DOHH2 (cell line): ENCODE results near the gene NR1H2.

Experiments
- H3F3A ChIP-seq: fragments of 200-600 bp; sonication (generic), shearing (Covaris generic); 2 replicates; pipeline ENCODE4 v1.6.0; 2016; ENCODE audit warnings: antibody characterized with exemption, mild to moderate bottlenecking; ENCODE audit not compliant: control insufficient read depth, insufficient read depth
- H3K27ac ChIP-seq: fragments of 200-600 bp; sonication (generic); 2 replicates; pipeline ENCODE4 v1.5.1; 2014; ENCODE audit warnings: low read depth, mild to moderate bottlenecking, low read length, moderate library complexity
- H3K27me3 ChIP-seq: fragments of 200-600 bp; sonication (generic); 2 replicates; pipeline ENCODE4 v1.6.1; 2014; ENCODE audit warnings: mild to moderate bottlenecking, low read length, mixed read lengths; ENCODE audit not compliant: control insufficient read depth
- H3K36me3 ChIP-seq: fragments of 200-600 bp; sonication (generic); 2 replicates; pipeline ENCODE4 v1.6.1; 2014; ENCODE audit warnings: mild to moderate bottlenecking, low read length, moderate library complexity, mixed read lengths; ENCODE audit not compliant: control insufficient read depth
- H3K4me1 ChIP-seq: fragments of 200-600 bp; sonication (generic); 2 replicates; pipeline ENCODE4 v1.6.1; 2014; ENCODE audit warnings: mild to moderate bottlenecking, low read length, mixed read lengths; ENCODE audit not compliant: control insufficient read depth
- H3K4me2 ChIP-seq: fragments of 200-600 bp; sonication (generic); 2 replicates; pipeline ENCODE4 v1.6.0; 2014; ENCODE audit warnings: mild to moderate bottlenecking, low read length, moderate library complexity
- H3K4me3 ChIP-seq: fragments of 200-600 bp; sonication (generic); 2 replicates; pipeline ENCODE4 v1.5.1; 2014; ENCODE audit warnings: mild to moderate bottlenecking, low read length, mixed read lengths
- H3K79me2 ChIP-seq: fragments of 200-600 bp; sonication (generic); 2 replicates; pipeline ENCODE4 v1.6.1; 2014; ENCODE audit warnings: mild to moderate bottlenecking, low read length, mixed read lengths; ENCODE audit not compliant: control insufficient read depth
- H3K9me2 ChIP-seq: fragments of 200-600 bp; sonication (generic); replicated peaks from 2 replicates; pipeline ENCODE4 v1.6.1; 2014; ENCODE audit warnings: mild to moderate bottlenecking, low read length, mixed read lengths; ENCODE audit not compliant: control insufficient read depth
- H3K9me3 ChIP-seq: fragments of 200-600 bp; sonication (generic); 2 replicates; pipeline ENCODE4 v1.6.1; 2014; ENCODE audit warnings: antibody characterized with exemption, low read length, mixed read lengths; ENCODE audit not compliant: control insufficient read depth, insufficient read depth
- H4K20me1 ChIP-seq: fragments of 200-600 bp; sonication (generic); 2 replicates; pipeline ENCODE4 v1.6.0; 2014; ENCODE audit warnings: low read depth, mild to moderate bottlenecking, antibody characterized with exemption, low read length, moderate library complexity; ENCODE audit not compliant: control insufficient read depth, insufficient read depth
- CTCF ChIP-seq: fragments of 200-600 bp; sonication (generic); IDR thresholded peaks from one replicate; pipeline ENCODE4 v1.5.1; 2014; ENCODE audit warnings: antibody characterized with exemption, mild to moderate bottlenecking, low read depth, low read length; ENCODE audit not compliant: poor library complexity, severe bottlenecking
- EZH2phosphoT487 ChIP-seq: fragments of 200-600 bp; sonication (generic); IDR thresholded peaks from 2 replicates; pipeline ENCODE4 v1.6.1; 2017; ENCODE audit warnings: borderline replicate concordance, mild to moderate bottlenecking, antibody characterized with exemption, low read length, moderate library complexity, mixed read lengths

NR1H2 gene

GRCh38 chr19:50359328-50359818, 16.9 kb upstream of the NR1H2 start:
- no peak overlapping the region for H3K27ac ChIP-seq
- no peak for TF ChIP-seq EZH2phosphoT487
- no peak for TF ChIP-seq CTCF

GRCh38 chr19:50361290-50362029, 14.8 kb upstream of the NR1H2 start:
- Histone ChIP-seq H3K4me1 (peaks cover 90% of the 10 kb centered on the region), H3K79me2 (peaks cover 19% of the 10 kb centered on the region), H3K36me3 (peaks cover 12% of the 10 kb centered on the region; the same call in 1 of the 2 replicates), H3F3A (peaks cover 16% of the 10 kb centered on the region), H3K4me3 (0 out of 2 replicates have a peak overlapping the region, but pooled peaks have one; percentile 16), H3K4me2 (peak overlapping the region; percentile 37), H3K27ac (no peak overlapping the region), H4K20me1 (no peaks in the 10 kb centered on the region), H3K27me3 (no peaks in the 10 kb centered on the region), H3K9me2 (no peaks in the 10 kb centered on the region), H3K9me3 (peaks cover 3% of the 10 kb centered on the region; the same call in 1 of the 2 replicates)
- TF ChIP-seq EZH2phosphoT487: no peak
- no peak for TF ChIP-seq CTCF

More at GRCh38 chr19:50359328-50359818, 16.9 kb upstream of the NR1H2 start:
- Histone ChIP-seq H3K27me3 (no peaks in the 10 kb centered on the region), H3F3A (peaks cover 7% of the 10 kb centered on the region), H3K79me2 (peaks cover 19% of the 10 kb centered on the region), H3K9me3 (peaks cover 3% of the 10 kb centered on the region; the same call in 1 of the 2 replicates), H3K4me1 (peaks cover 72% of the 10 kb centered on the region), H3K4me3 (peak overlapping the region; percentile 91), H3K9me2 (no peaks in the 10 kb centered on the region), H4K20me1 (no peaks in the 10 kb centered on the region), H3K36me3 (peaks cover 12% of the 10 kb centered on the region; the same call in 1 of the 2 replicates), H3K4me2 (peak overlapping the region; percentile 99)

GRCh38 chr19:50362030-50362412, 14.2 kb upstream of the NR1H2 start:
- no peak for TF ChIP-seq CTCF
- no peak for TF ChIP-seq EZH2phosphoT487
- Histone ChIP-seq H4K20me1 (no peaks in the 10 kb centered on the region), H3F3A (peaks cover 16% of the 10 kb centered on the region), H3K9me3 (peaks cover 3% of the 10 kb centered on the region; the same call in 1 of the 2 replicates), H3K27me3 (no peaks in the 10 kb centered on the region), H3K4me3 (no peak overlapping the region), H3K27ac (no peak overlapping the region), H3K79me2 (peaks cover 19% of the 10 kb centered on the region), H3K9me2 (no peaks in the 10 kb centered on the region), H3K4me1 (peaks cover 87% of the 10 kb centered on the region), H3K4me2 (no peak overlapping the region), H3K36me3 (peaks cover 12% of the 10 kb centered on the region; the same call in 1 of the 2 replicates)
